Mucosa of descending colon (tissue), 3 donors: ENCODE results near the gene PRKCD. TPM values are rescaled to one million over a fixed set of nuclear protein-coding genes. Genes with fewer than 3 reads are reported as not detected.

Experiments
- ATAC-seq: fragments of 200-7000 bp; cut with Tn5 transposase; one replicate; pipeline ENCODE4 v1.9.1; 2020; ENCODE audit warnings: mild to moderate bottlenecking, moderate library complexity
- DNase-seq, 3 donors: peaks; one replicate each; pipeline ENCODE4 v3.0.0-alpha.2; 2020
- H3K36me3 ChIP-seq: fragments of 200-600 bp; one replicate; pipeline ENCODE4 v1.8.0; 2021; ENCODE audit warnings: low read depth, mild to moderate bottlenecking
- H3K4me1 ChIP-seq: fragments of 200-600 bp; one replicate; pipeline ENCODE4 v1.8.0; 2021; ENCODE audit warnings: low read depth, mild to moderate bottlenecking
- H3K4me3 ChIP-seq: fragments of 200-600 bp; one replicate; pipeline ENCODE4 v1.8.0; 2021; ENCODE audit warnings: mild to moderate bottlenecking
- H3K9me3 ChIP-seq: fragments of 200-600 bp; one replicate; pipeline ENCODE4 v1.8.0; 2021; ENCODE audit warnings: mild to moderate bottlenecking
- CTCF ChIP-seq: fragments of 200-600 bp; IDR thresholded peaks from one replicate; pipeline ENCODE4 v1.8.0; 2022; ENCODE audit warnings: antibody characterized with exemption, mild to moderate bottlenecking
- intact Hi-C, 2 donors: fragments of 100-400 bp; cut with DNase I in 1 of 2; cut with micrococcal nuclease in 1 of 2; formaldehyde crosslinking; loops; one replicate each; pipeline versions ENCODE4 v1.11.0 to v1.11.1; 2022; cut with DNase I, micrococcal nuclease
- total RNA-seq, 3 donors: library from RNA; stranded (reverse); fragmentation: NEBNext Ultra II Directional in 2 of 3; extraction: Animal tissue kit (Norgen Biotek cat#: 25700) in 2 of 3; gene quantifications; one replicate each; pipeline versions ENCODE4 v1.2.1 to v1.2.4, GENCODE V29; 2021 to 2023
- donor health status: DM: no; HTN: no; CAD: no; lungs with moderate emphysema.
- donor health status: DM: no; HTN: no; CAD: no.
- donor health status: DM: no; HTN: yes; CAD: no.

PRKCD gene
- total RNA-seq, 3 donors from 2014 or later, result 46.8 to 87.9 (median 83.4) TPM

- Histone ChIP-seq H3K9me3 (no peaks in the 10 kb centered on the region), H3K4me3 (no peak overlapping the region), H3K4me1 (peaks cover 23% of the 10 kb centered on the region), H3K36me3 (no peaks in the 10 kb centered on the region)
- DNase-seq (no peak), ATAC-seq (no peak)
- intact Hi-C loops, result no loop called here
- TF ChIP-seq CTCF, result no peak
Observed at GRCh38 chr3:53168175-53168923, 7.3 kb downstream of the PRKCD start.

- DNase-seq (no peak), ATAC-seq (no peak)
- Histone ChIP-seq H3K4me1 (peaks cover 22% of the 10 kb centered on the region), H3K9me3 (no peaks in the 10 kb centered on the region), H3K4me3 (no peak overlapping the region), H3K36me3 (no peaks in the 10 kb centered on the region)
- intact Hi-C loops, result no loop called here
- TF ChIP-seq CTCF, result no peak
Observed at GRCh38 chr3:53169045-53169831, 8.2 kb downstream of the PRKCD start.

GRCh38 chr3:53169832-53170324, 8.9 kb downstream of the PRKCD start:
- intact Hi-C loops, result no loop called here
- H3K4me1 ChIP-seq, result peaks cover 22% of the 10 kb centered on the region
- DNase-seq, result no peak
- no peak for ATAC-seq
- no peak overlapping the region for H3K4me3 ChIP-seq
- H3K9me3 ChIP-seq, result no peaks in the 10 kb centered on the region
- no peak for TF ChIP-seq CTCF
- no peaks in the 10 kb centered on the region for H3K36me3 ChIP-seq

GRCh38 chr3:53170325-53171063, 9.5 kb downstream of the PRKCD start:
- peak; percentile 58 for ATAC-seq
- H3K36me3 ChIP-seq, result no peaks in the 10 kb centered on the region
- no peak overlapping the region for H3K4me3 ChIP-seq
- no peak for TF ChIP-seq CTCF
- no peaks in the 10 kb centered on the region for H3K9me3 ChIP-seq
- intact Hi-C loops, result no loop called here
- DNase-seq, result peak in 1 of 3 donors; percentile 63
- H3K4me1 ChIP-seq, result peaks cover 22% of the 10 kb centered on the region

- no peaks in the 10 kb centered on the region for H3K9me3 ChIP-seq
- intact Hi-C loops, result no loop called here
- H3K36me3 ChIP-seq, result no peaks in the 10 kb centered on the region
- ATAC-seq, result no peak
- H3K4me1 ChIP-seq, result peaks cover 22% of the 10 kb centered on the region
- no peak for TF ChIP-seq CTCF
- no peak overlapping the region for H3K4me3 ChIP-seq
- no peak for DNase-seq
Observed at GRCh38 chr3:53171064-53171418, 10.0 kb downstream of the PRKCD start.
